H9 (cell line): ENCODE measurements around the gene NRG3. TPM values are rescaled to one million over a fixed set of nuclear protein-coding genes. Genes with fewer than 3 reads are reported as not detected.

Experiments
- DNase-seq: peaks from one replicate; pipeline ENCODE4 v3.0.0-alpha.2; 2017
- H2AFZ ChIP-seq: one replicate; pipeline ENCODE4 v1.6.1; 2013; ENCODE audit warnings: mild to moderate bottlenecking, low read length, control low read depth, moderate library complexity
- H2AK5ac ChIP-seq: 2 replicates; pipeline ENCODE4 v1.6.1; 2013; ENCODE audit warnings: low read length, control low read depth, mixed read lengths; ENCODE audit not compliant: insufficient read length
- H2BK120ac ChIP-seq: one replicate; pipeline ENCODE4 v1.6.1; 2013; ENCODE audit warnings: low read depth, mild to moderate bottlenecking, low read length, control low read depth, inconsistent platforms; ENCODE audit not compliant: poor library complexity, severe bottlenecking
- H2BK12ac ChIP-seq: 2 replicates; pipeline ENCODE4 v1.6.1; 2013; ENCODE audit warnings: low read length, control low read depth, mixed read lengths, low read depth; ENCODE audit not compliant: insufficient read length
- H2BK15ac ChIP-seq: 2 replicates; pipeline ENCODE4 v1.6.1; 2013; ENCODE audit warnings: low read depth, low read length, control low read depth
- H2BK20ac ChIP-seq: one replicate; pipeline ENCODE4 v1.6.1; 2013; ENCODE audit warnings: low read depth, mild to moderate bottlenecking, low read length, control low read depth, inconsistent platforms; ENCODE audit not compliant: poor library complexity, severe bottlenecking
- H2BK5ac ChIP-seq: 2 replicates; pipeline ENCODE4 v1.6.1; 2013; ENCODE audit warnings: low read length, control low read depth, mixed read lengths; ENCODE audit not compliant: insufficient read length
- H3K14ac ChIP-seq: 2 replicates; pipeline ENCODE4 v1.6.1; 2013; ENCODE audit warnings: low read length, control low read depth; ENCODE audit not compliant: insufficient read depth
- H3K18ac ChIP-seq: 2 replicates; pipeline ENCODE4 v1.6.1; 2013; ENCODE audit warnings: low read depth, mild to moderate bottlenecking, mixed read lengths, low read length, control low read depth; ENCODE audit not compliant: insufficient read length
- H3K23ac ChIP-seq: 2 replicates; pipeline ENCODE4 v1.6.1; 2013; ENCODE audit warnings: low read length, control low read depth, mixed read lengths, low read depth; ENCODE audit not compliant: insufficient read length
- H3K23me2 ChIP-seq: 2 replicates; pipeline ENCODE4 v1.6.1; 2013; ENCODE audit warnings: low read depth, mild to moderate bottlenecking, mixed read lengths, low read length, control low read depth; ENCODE audit not compliant: insufficient read length, poor library complexity, severe bottlenecking
- H3K27ac ChIP-seq: 2 replicates; pipeline ENCODE4 v1.5.1; 2013; ENCODE audit warnings: low read length, control low read depth, mixed read lengths, low read depth; ENCODE audit not compliant: insufficient read length
- H3K27me3 ChIP-seq: 2 replicates; pipeline ENCODE4 v1.6.1; 2013; ENCODE audit warnings: low read length, control low read depth, inconsistent platforms; ENCODE audit not compliant: insufficient read depth
- H3K4ac ChIP-seq: 2 replicates; pipeline ENCODE4 v1.6.1; 2013; ENCODE audit warnings: low read depth, mild to moderate bottlenecking, control low read depth, inconsistent platforms, low read length, moderate library complexity
- H3K4me1 ChIP-seq: 2 replicates; pipeline ENCODE4 v1.6.1; 2013; ENCODE audit warnings: low read length, control low read depth, inconsistent platforms; ENCODE audit not compliant: insufficient read depth
- H3K4me2 ChIP-seq: 2 replicates; pipeline ENCODE4 v1.6.1; 2013; ENCODE audit warnings: low read length, control low read depth, mixed read lengths; ENCODE audit not compliant: insufficient read length, insufficient read depth
- H3K56ac ChIP-seq: 2 replicates; pipeline ENCODE4 v1.6.1; 2013; ENCODE audit warnings: low read depth, mild to moderate bottlenecking, mixed read lengths, low read length, control low read depth; ENCODE audit not compliant: insufficient read length
- H3K79me1 ChIP-seq: 2 replicates; pipeline ENCODE4 v1.6.1; 2013; ENCODE audit warnings: low read depth, mild to moderate bottlenecking, moderate library complexity, low read length, control low read depth, inconsistent platforms; ENCODE audit not compliant: insufficient read depth, poor library complexity, severe bottlenecking
- H3K79me2 ChIP-seq: 2 replicates; pipeline ENCODE4 v1.6.1; 2013; ENCODE audit warnings: low read length, control low read depth, inconsistent platforms; ENCODE audit not compliant: insufficient read depth
- H3K9ac ChIP-seq: 2 replicates; pipeline ENCODE4 v1.6.1; 2013; ENCODE audit warnings: low read length, control low read depth, mixed read lengths; ENCODE audit not compliant: insufficient read length; ENCODE audit errors: extremely low read depth
- H3K9me3 ChIP-seq: one replicate; pipeline ENCODE4 v1.6.1; 2013; ENCODE audit warnings: low read depth, low read length, inconsistent platforms; ENCODE audit not compliant: control insufficient read depth
- H3T11ph ChIP-seq: one replicate; pipeline ENCODE4 v1.6.1; 2013; ENCODE audit warnings: mild to moderate bottlenecking, low read length, control low read depth, inconsistent platforms
- H4K20me1 ChIP-seq: one replicate; pipeline ENCODE4 v1.6.1; 2013; ENCODE audit not compliant: control insufficient read depth, insufficient read length, insufficient read depth
- H4K5ac ChIP-seq: 2 replicates; pipeline ENCODE4 v1.6.1; 2013; ENCODE audit warnings: low read depth, mild to moderate bottlenecking, mixed read lengths, low read length, control low read depth; ENCODE audit not compliant: insufficient read length
- H4K8ac ChIP-seq: replicated peaks from 2 replicates; pipeline ENCODE4 v1.6.1; 2013; ENCODE audit warnings: low read length, control low read depth, mixed read lengths, low read depth; ENCODE audit not compliant: insufficient read length
- H4K91ac ChIP-seq: 2 replicates; pipeline ENCODE4 v1.6.1; 2013; ENCODE audit warnings: low read depth, mild to moderate bottlenecking, moderate library complexity, mixed read lengths, low read length, control low read depth; ENCODE audit not compliant: insufficient read length
- H3K27ac Mint-ChIP-seq, 3 experiments: 2 replicates in 2 of 3; 3 replicates in 1 of 3; pipeline ENCODE4 v1.8.0; 2020 to 2021; ENCODE audit warnings: mixed read lengths in 3 of 3, mild to moderate bottlenecking in 1 of 3, moderate library complexity in 1 of 3
- H3K27me3 Mint-ChIP-seq: 2 replicates; pipeline ENCODE4 v1.8.0; 2021; ENCODE audit warnings: low read depth, mild to moderate bottlenecking, moderate library complexity, mixed read lengths
- H3K36me3 Mint-ChIP-seq, 3 experiments: 2 replicates in 2 of 3; 3 replicates in 1 of 3; pipeline ENCODE4 v1.8.0; 2020 to 2021; ENCODE audit warnings: low read depth in 3 of 3, mixed read lengths in 3 of 3; ENCODE audit not compliant: insufficient read depth in 1 of 3
- H3K4me1 Mint-ChIP-seq, 2 experiments: 2 replicates each; pipeline ENCODE4 v1.8.0; 2020; ENCODE audit warnings: mixed read lengths in 2 of 2
- H3K4me3 Mint-ChIP-seq, 2 experiments: 2 replicates in 1 of 2; 3 replicates in 1 of 2; pipeline ENCODE4 v1.8.0; 2020 to 2021; ENCODE audit warnings: mild to moderate bottlenecking in 2 of 2, mixed read lengths in 2 of 2, moderate library complexity in 1 of 2
- H3K9me3 Mint-ChIP-seq, 2 experiments: 2 replicates in 1 of 2; 3 replicates in 1 of 2; pipeline ENCODE4 v1.8.0; 2020; ENCODE audit warnings: mild to moderate bottlenecking in 2 of 2, mixed read lengths in 2 of 2, moderate library complexity in 1 of 2
- CTCF ChIP-seq: fragments of 200-600 bp; sonication (generic); conservative IDR thresholded peaks from 3 replicates; pipeline ENCODE4 v1.8.0; 2021; ENCODE audit warnings: antibody characterized with exemption, mild to moderate bottlenecking
- total RNA-seq: library from RNA; stranded (reverse); gene quantifications from 2 replicates; pipeline ENCODE4 v1.2.1, GENCODE V29; 2021

NRG3 gene
- total RNA-seq, 1 experiment from 2014 or later: 1.6 TPM

DNA sequence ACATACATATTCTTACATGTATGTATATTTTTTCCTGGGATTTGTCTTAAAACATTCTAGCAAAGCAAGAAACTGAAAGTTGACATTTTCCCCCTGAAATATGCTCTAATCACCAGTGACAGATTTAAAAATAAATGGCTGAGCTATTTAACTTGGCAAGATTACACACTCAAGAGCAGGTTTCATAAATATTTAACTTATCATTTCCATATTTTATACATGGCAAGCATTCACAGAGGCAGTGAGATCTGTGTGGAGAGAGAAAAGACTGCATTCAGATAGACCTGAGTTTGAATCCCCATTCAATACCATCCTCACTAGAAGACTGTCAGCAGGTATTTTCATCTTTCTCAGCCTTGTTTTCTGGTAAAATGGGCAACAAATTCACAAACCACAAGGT, 1043.0 kb downstream of the NRG3 start:
- no peak overlapping the region for H4K8ac ChIP-seq
- H2BK5ac ChIP-seq: no peak overlapping the region
- H3K27ac ChIP-seq: no peak overlapping the region
- no peaks in the 10 kb centered on the region; the same call in 1 of the 2 replicates for H3K27me3 Mint-ChIP-seq
- H3K27me3 ChIP-seq: no peaks in the 10 kb centered on the region
- peaks cover 0 to 3% of the 10 kb centered on the region in 2 experiments; a peak in 1 of 4 replicates for H3K4me1 Mint-ChIP-seq
- H4K5ac ChIP-seq: no peak overlapping the region
- H3K79me1 ChIP-seq: no peaks in the 10 kb centered on the region
- no peak overlapping the region for H2BK15ac ChIP-seq
- no peak overlapping the region for H2BK12ac ChIP-seq
- no peak for DNase-seq
- no peaks in the 10 kb centered on the region for H3K9me3 ChIP-seq
- H3K9me3 Mint-ChIP-seq: peaks cover 6 to 9% of the 10 kb centered on the region in 2 experiments; a peak in 4 of 5 replicates
- H3K23me2 ChIP-seq: no peaks in the 10 kb centered on the region
- H3K79me2 ChIP-seq: no peaks in the 10 kb centered on the region
- no peak overlapping the region for H3T11ph ChIP-seq
- H2AK5ac ChIP-seq: no peak overlapping the region
- H3K18ac ChIP-seq: no peak overlapping the region
- H2AFZ ChIP-seq: no peak overlapping the region
- H3K27ac Mint-ChIP-seq: no peak overlapping the region
- H4K91ac ChIP-seq: no peak overlapping the region
- H3K4me3 Mint-ChIP-seq: no peak overlapping the region
- TF ChIP-seq CTCF: no peak
- no peaks in the 10 kb centered on the region for H3K4me1 ChIP-seq
- H2BK120ac ChIP-seq: no peak overlapping the region
- H3K56ac ChIP-seq: no peak overlapping the region
- no peak overlapping the region for H3K23ac ChIP-seq
- H3K9ac ChIP-seq: no peak overlapping the region
- no peaks in the 10 kb centered on the region for H4K20me1 ChIP-seq
- H3K4ac ChIP-seq: no peak overlapping the region
- no peak overlapping the region for H3K4me2 ChIP-seq
- no peak overlapping the region for H2BK20ac ChIP-seq
- H3K14ac ChIP-seq: no peak overlapping the region
- H3K36me3 Mint-ChIP-seq: peaks cover 0 to 6% (median 2%) of the 10 kb centered on the region in 3 experiments; a peak in 4 of 7 replicates
